Measurements from ENCODE around the gene EHHADH. TPM values are rescaled to one million over a fixed set of nuclear protein-coding genes. Genes with fewer than 3 reads are reported as not detected.
"Not testable (repeated sequence)": the region's sequence is repeated elsewhere in the genome, so short reads cannot be mapped to it uniquely, and the experiment has no call there.

The EHHADH gene
- total RNA-seq, 1 experiment from 2014 or later, result 8.4 TPM

DNA sequence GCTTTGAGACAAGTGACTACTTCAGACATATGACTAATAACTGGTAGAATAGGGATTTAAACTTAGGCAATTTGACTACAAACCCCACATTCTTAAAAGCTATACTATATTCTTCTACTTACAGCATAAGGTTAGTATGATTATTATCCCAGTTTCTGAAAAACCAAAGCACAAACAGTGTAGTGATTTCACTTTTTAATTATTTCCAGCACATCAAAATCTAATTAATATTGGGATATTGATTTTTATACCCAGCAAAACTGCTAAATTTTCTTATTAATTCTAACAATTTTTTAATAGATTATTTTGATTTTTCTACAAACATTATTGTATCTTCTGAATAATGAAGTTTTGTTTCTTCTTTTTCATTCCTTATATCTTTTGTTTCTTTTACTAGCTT lies 16.9 kb downstream of the EHHADH start:
- Histone ChIP-seq H3K4me1 (replicated peaks; ENCODE audit: insufficient read depth) (no peaks in the 10 kb centered on the region), H4K20me1 (ENCODE audit: insufficient read depth) (no peaks in the 10 kb centered on the region), H3K9me2 (ENCODE audit: insufficient read depth) (no peaks in the 10 kb centered on the region), H2AFZ (no peak overlapping the region), H3K36me3 (ENCODE audit: low read depth) (no peaks in the 10 kb centered on the region), H3K27me3 (ENCODE audit: insufficient read depth, low read depth) (no peaks in the 10 kb centered on the region), H3F3A (ENCODE audit: insufficient read depth, low read depth) (no peaks in the 10 kb centered on the region), H3K79me2 (ENCODE audit: low read depth) (no peaks in the 10 kb centered on the region), H3K27ac (no peak overlapping the region), H3K4me3 (no peak overlapping the region), H3K9me3 (ENCODE audit: insufficient read depth, low read depth) (peaks cover 17% of the 10 kb centered on the region), H3K4me2 (no peak overlapping the region)
- POLR2A ChIA-PET (ENCODE audit: unreplicated experiment), result interaction anchor here (0.7 kb wide), 1 partner anchor 80 kb away, joined by 3 read pairs; no protein-coding TSS in a partner anchor
- no peak for TF ChIP-seq EZH2 (IDR thresholded peaks at IDR 0.05; ENCODE audit: low read depth)
- TF ChIP-seq, protein P1, sequence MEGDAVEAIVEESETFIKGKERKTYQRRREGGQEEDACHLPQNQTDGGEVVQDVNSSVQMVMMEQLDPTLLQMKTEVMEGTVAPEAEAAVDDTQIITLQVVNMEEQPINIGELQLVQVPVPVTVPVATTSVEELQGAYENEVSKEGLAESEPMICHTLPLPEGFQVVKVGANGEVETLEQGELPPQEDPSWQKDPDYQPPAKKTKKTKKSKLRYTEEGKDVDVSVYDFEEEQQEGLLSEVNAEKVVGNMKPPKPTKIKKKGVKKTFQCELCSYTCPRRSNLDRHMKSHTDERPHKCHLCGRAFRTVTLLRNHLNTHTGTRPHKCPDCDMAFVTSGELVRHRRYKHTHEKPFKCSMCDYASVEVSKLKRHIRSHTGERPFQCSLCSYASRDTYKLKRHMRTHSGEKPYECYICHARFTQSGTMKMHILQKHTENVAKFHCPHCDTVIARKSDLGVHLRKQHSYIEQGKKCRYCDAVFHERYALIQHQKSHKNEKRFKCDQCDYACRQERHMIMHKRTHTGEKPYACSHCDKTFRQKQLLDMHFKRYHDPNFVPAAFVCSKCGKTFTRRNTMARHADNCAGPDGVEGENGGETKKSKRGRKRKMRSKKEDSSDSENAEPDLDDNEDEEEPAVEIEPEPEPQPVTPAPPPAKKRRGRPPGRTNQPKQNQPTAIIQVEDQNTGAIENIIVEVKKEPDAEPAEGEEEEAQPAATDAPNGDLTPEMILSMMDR (conservative IDR thresholded peaks at IDR 0.05), result no peak
- intact Hi-C loops (cut with micrococcal nuclease; ENCODE audit: unreplicated experiment), result no loop called here
- BruUV-seq (replicated peaks), result no TSS peak
- DNase-seq, result no peak
- CTCF ChIA-PET, result no interaction called here

DNA sequence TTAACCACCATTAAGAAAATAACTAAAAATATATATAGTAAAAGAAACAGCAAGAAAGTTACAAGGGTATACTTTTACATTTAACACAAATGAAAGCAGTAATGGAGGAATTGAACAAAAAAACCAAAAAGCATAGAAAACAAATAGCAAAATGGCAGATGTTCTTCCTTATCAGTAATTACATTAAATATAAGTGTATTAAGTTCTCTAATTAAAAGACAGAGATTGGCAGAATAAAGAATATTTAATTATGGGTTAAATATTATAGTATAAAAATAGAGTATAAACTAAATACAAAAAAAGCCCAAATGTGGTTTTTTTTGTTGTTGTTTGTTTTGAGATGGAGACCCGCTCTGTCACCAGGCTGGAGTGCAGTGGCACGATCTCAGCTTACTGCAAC lies 20.5 kb downstream of the EHHADH start:
- CTCF ChIA-PET, result no interaction called here

DNA sequence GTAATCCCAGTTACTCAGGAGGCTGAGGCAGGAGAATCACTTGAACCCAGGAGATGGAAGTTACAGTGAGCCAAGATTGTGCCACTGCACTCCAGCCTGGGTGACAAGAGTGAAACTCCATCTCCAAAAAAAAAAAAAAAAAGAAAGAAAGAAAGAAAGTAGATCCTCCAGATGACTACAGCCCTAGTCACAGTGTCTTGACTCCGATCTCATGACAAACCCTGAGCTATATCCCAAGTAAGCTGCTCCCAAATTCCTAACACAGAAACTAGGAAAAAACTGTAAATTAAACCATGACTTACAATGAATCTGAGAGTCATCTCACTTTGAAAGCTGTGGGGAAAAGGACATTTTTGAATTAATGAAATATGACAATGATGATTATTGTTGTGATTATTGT lies 27.3 kb downstream of the EHHADH start:
- H3K9me2 ChIP-seq (ENCODE audit: insufficient read depth); H3K27ac ChIP-seq; H3F3A ChIP-seq (ENCODE audit: insufficient read depth, low read depth); CTCF ChIA-PET; H3K9me3 ChIP-seq (ENCODE audit: insufficient read depth, low read depth); intact Hi-C loops (cut with micrococcal nuclease; ENCODE audit: unreplicated experiment); DNase-seq; H3K4me1 ChIP-seq (replicated peaks; ENCODE audit: insufficient read depth); H3K27me3 ChIP-seq (ENCODE audit: insufficient read depth, low read depth); POLR2A ChIA-PET (ENCODE audit: unreplicated experiment); H3K4me2 ChIP-seq; BruUV-seq (replicated peaks); H3K4me3 ChIP-seq; H2AFZ ChIP-seq; H3K36me3 ChIP-seq (ENCODE audit: low read depth); H3K79me2 ChIP-seq (ENCODE audit: low read depth); H4K20me1 ChIP-seq (ENCODE audit: insufficient read depth): not testable (repeated sequence)

More for the DNA sequence above, 20.5 kb downstream of the EHHADH start:
- Histone ChIP-seq H3K27me3 (ENCODE audit: insufficient read depth, low read depth) (no peaks in the 10 kb centered on the region), H3K4me2 (no peak overlapping the region), H3K4me1 (replicated peaks; ENCODE audit: insufficient read depth) (no peaks in the 10 kb centered on the region), H2AFZ (no peak overlapping the region), H4K20me1 (ENCODE audit: insufficient read depth) (no peaks in the 10 kb centered on the region), H3K9me2 (ENCODE audit: insufficient read depth) (no peaks in the 10 kb centered on the region), H3K36me3 (ENCODE audit: low read depth) (no peaks in the 10 kb centered on the region), H3K4me3 (no peak overlapping the region), H3K27ac (no peak overlapping the region), H3K9me3 (ENCODE audit: insufficient read depth, low read depth) (peaks cover 8% of the 10 kb centered on the region), H3F3A (ENCODE audit: insufficient read depth, low read depth) (no peaks in the 10 kb centered on the region), H3K79me2 (ENCODE audit: low read depth) (no peaks in the 10 kb centered on the region)
- no TSS peak for BruUV-seq (replicated peaks)
- POLR2A ChIA-PET (ENCODE audit: unreplicated experiment), result no interaction called here
- no peak for TF ChIP-seq EZH2 (IDR thresholded peaks at IDR 0.05; ENCODE audit: low read depth)
- TF ChIP-seq, protein P1 (conservative IDR thresholded peaks at IDR 0.05), result no peak
- no peak for DNase-seq
- intact Hi-C loops (cut with micrococcal nuclease; ENCODE audit: unreplicated experiment), result no loop called here

DNA sequence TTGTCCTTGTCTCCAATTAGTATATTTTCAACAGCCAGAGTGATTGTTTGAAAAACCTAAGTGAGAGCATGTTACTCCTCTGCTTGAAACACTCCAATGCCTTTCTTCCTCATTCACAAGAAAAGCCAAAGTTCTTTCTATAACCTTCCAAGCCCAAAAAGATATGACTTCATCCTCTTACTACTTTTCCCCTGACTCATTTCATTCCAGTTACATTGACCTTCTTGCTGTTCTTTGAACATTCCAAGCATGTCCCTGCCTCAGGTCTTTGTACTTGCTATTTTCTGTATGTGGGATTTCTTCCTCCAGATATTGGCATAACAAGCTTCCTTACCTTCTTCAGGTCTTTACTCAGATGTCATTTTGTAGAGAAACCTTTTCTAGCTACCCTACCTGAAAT lies 28.3 kb downstream of the EHHADH start:
- H3K4me3 ChIP-seq, result no peak overlapping the region
- no peaks in the 10 kb centered on the region for H3K4me1 ChIP-seq (replicated peaks; ENCODE audit: insufficient read depth)
- H3K36me3 ChIP-seq (ENCODE audit: low read depth), result no peaks in the 10 kb centered on the region
- H3F3A ChIP-seq (ENCODE audit: insufficient read depth, low read depth), result no peaks in the 10 kb centered on the region
- no peaks in the 10 kb centered on the region for H3K9me2 ChIP-seq (ENCODE audit: insufficient read depth)
- POLR2A ChIA-PET (ENCODE audit: unreplicated experiment), result interaction anchor here (0.6 kb wide), 1 partner anchor 27 kb away, joined by 4 read pairs; no protein-coding TSS in a partner anchor
- H3K9me3 ChIP-seq (ENCODE audit: insufficient read depth, low read depth), result no peaks in the 10 kb centered on the region
- H3K27ac ChIP-seq, result no peak overlapping the region
- H2AFZ ChIP-seq, result no peak overlapping the region
- TF ChIP-seq, protein P1 (conservative IDR thresholded peaks at IDR 0.05), result no peak
- TF ChIP-seq EZH2 (IDR thresholded peaks at IDR 0.05; ENCODE audit: low read depth), result no peak
- BruUV-seq (replicated peaks), result no TSS peak
- no peak overlapping the region for H3K4me2 ChIP-seq
- intact Hi-C loops (cut with micrococcal nuclease; ENCODE audit: unreplicated experiment), result no loop called here
- H4K20me1 ChIP-seq (ENCODE audit: insufficient read depth), result no peaks in the 10 kb centered on the region
- CTCF ChIA-PET, result no interaction called here
- DNase-seq, result no peak
- H3K79me2 ChIP-seq (ENCODE audit: low read depth), result no peaks in the 10 kb centered on the region
- no peaks in the 10 kb centered on the region for H3K27me3 ChIP-seq (ENCODE audit: insufficient read depth, low read depth)

Measured in PC-9 (cell line).